Right renal pelvis (tissue), 4 donors: ENCODE data around the gene PRPF18. TPM values are rescaled to one million over a fixed set of nuclear protein-coding genes. Genes with fewer than 3 reads are reported as not detected.

Experiments
- DNase-seq, 4 donors: peaks; one replicate each; pipeline ENCODE4 v3.0.0-alpha.2; 2013; ENCODE audit warnings: low read depth in 4 of 4, low spot score in 3 of 4, missing footprints in 1 of 4
- polyA plus RNA-seq, 4 donors: library from polyadenylated mRNA; unstranded; fragments of 120-200 nt; gene quantifications; one replicate each; pipeline ENCODE4 v1.2.1, GENCODE V29; 2013; ENCODE audit not compliant: insufficient read length in 4 of 4

The PRPF18 gene
- polyA plus RNA-seq, 4 donors, result 24.2 to 28.9 (median 27.4) TPM

DNA sequence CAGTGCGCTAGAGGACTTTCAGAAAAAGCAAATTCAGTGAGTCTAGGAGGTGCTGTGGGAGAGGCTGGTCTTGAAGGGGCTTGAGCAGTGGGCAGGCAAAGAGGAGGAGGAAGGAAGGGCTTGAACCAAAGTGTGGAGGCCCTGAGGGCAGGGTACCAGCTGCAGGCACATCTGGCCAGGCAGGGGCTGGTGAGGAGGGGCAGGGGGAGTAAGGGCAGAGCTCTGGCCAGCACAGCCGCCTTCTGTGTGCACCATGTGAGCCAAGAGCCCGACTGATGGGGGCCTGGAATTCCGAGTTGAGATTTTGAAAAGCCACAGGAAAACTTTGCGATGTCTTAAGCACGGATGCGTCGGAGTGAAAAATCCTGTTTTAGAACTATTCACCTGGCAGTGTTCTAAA is 74.5 kb downstream of the PRPF18 start:
- DNase-seq, result no peak

DNA sequence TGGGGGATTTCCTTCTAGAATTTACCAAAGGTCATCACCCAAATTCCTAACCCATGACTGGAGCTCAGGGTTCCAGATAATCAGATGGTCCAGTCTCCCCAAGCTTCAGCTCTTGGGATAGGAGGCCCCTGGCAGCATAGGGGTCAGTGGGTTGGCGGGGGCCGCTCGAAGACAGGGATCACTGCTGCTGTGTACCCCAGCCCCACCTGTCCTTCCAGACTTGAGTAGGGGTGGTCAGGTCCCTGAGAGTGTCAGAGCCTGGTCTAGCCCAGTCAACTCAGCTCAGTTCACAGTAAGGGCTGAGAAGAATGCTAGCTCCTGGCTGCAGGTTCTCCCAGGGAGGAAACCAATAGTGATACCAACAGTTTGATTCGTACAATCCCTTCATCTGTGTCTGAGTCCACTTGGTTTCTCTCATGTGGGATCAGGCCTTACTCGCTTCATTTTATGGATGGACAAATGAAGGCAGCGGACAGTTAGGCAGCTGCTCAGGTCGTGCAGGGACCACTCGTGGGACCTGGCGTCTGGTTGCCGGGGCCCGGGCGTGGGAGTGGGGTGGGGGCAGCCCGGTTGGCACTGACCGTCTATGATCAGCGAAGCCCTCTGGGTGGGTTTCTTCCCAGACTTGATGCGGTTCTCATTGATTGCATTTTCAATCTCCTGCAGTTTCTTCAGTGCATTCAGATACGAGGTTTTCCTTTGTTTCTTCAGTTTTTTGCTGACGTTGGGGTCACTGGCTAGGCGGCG is 78.9 kb downstream of the PRPF18 start:
- DNase-seq, result no peak

DNA sequence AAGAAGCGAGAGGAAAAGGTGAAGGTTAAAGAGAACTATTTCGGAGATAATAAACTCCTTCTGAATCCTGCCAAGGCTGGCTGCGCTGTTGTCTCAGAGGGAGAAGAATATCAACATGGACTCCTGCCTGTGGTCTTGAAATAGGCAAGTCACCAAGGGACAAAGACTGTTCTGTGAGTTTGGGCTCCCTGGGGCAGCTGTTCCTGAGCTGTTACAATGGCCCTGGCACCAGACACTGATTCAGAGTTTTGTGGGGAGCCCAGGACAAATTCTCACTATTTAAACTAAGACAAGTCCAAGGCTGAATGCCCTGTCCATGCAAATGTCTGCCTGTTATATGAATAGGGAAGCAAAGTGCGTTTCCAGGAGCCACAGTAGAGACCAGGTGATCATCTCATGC is 81.4 kb downstream of the PRPF18 start:
- no peak for DNase-seq

DNA sequence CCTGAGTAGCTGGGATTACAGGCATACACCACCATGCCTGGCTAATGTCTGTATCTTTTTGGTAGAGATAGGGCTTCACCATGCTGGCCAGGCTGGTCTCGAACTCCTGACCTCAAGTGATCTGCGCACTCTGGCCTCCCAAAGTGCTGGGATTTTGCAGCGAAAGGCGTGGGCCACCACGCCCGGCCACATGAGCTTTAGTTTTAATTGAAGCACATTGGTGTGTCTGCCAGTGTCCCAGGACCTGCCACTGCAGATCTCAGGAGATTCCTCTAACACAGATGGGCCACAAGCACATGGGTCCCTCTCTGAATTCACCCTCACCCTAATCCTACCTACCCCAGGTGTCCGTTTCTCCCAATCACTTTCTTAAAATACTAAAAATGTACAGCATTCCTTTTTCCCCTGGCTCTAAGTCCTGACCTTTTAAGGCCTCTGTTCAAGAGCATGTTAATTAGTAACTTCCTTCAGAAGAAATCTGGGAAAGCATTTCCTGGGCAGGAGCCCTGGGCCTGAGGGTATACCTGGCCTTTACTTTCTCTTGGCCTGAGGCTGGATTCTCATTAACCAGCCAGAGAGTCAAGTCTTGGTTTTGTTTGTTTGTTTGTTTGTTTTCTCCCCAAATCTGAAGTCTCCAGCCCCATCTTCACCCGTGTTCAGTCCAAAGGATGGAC is 82.6 kb downstream of the PRPF18 start:
- no peak for DNase-seq

DNA sequence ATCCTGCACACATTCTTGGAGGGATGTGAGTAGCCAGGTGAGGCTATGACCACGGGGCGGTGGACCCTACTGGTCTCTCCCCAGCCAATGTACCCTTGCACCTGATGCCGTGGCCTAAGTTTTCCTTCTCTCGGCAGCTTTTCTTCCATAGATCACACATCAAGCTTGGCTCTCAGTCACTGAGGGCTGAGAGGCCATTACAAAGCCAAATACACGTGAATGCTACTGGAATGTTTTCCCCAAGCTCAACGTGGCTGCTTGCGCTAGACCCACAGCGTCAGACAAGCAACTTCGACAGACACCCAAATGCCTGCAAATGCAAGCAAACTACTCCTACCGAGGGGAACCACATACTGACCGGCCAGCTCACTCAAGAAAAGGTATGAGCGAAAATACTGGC is 83.1 kb downstream of the PRPF18 start:
- DNase-seq, result no peak

DNA sequence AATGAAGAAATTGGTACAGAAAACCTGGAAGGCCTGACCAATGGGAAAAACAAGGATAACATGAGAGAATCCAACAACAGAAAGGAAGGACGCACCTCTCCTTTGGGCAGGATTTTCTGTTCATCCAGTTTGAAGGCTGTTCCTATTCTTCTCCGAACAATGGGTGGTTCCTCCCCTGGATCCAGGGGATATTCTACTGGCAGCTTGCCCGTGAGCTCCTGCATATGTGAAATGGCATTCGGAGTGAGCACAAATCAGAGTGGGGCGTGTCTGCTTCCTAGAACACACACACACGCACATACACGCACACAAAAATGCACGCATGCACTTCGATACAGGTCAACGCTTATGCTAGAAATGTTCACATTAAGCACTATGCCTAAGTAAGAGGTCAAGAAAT is 83.5 kb downstream of the PRPF18 start:
- DNase-seq, result no peak

DNA sequence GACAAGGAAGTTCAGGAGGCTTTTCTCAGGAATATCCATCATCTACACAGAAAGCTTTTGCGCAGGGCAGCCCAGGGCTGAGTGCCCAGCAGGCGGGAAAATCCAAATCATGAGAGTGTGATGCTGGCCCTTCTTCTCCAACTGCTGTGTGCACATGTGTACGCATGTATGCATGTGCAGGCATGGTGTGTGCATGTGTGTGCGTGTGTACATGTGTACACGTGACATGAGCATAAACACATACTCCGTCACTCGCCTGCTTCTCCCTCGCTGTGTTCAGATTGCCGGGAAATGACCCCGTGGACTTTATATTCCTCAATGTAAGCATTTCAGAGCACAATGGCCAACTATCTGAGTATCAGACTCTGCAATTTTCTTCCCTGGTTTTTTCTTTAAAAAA is 85.1 kb downstream of the PRPF18 start:
- DNase-seq, result no peak

DNA sequence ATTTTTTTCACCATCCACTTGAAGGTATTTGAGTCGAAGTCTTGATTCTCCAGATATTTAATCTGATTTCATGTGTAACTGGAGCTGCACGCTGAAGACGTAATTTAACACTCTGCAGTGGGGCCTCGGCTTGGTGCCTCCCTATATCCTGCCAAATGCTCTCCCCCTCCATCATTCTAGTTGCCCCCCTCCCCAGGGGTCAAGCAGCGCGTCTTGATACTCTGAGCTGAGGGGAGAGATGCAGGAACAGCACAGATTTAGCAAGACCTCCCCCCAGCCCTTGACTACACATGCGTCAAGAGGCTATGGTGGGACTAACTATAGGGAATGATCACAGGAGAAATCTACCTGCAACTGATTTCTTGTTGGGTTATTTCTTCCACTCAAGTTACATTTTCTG is 85.8 kb downstream of the PRPF18 start:
- no peak for DNase-seq

DNA sequence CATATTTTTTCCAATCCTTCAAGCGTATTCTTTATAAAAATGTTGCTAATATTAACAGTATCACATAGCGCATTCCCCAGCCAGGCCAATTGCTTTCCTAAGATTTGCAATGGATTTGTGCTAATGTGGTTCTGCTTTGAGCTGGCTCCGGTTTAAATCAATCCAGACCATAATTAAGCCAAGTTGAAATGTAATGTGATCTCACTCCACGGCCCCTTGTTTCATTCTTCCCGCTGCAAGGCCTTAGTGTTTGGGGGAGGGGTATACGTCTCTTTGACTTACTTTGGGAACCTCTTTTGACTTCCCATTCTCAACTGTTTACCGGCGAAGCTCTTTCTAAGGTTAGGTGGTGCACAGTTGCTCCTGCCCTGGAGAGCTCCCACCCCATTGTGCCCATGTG is 86.4 kb downstream of the PRPF18 start:
- DNase-seq, result no peak

DNA sequence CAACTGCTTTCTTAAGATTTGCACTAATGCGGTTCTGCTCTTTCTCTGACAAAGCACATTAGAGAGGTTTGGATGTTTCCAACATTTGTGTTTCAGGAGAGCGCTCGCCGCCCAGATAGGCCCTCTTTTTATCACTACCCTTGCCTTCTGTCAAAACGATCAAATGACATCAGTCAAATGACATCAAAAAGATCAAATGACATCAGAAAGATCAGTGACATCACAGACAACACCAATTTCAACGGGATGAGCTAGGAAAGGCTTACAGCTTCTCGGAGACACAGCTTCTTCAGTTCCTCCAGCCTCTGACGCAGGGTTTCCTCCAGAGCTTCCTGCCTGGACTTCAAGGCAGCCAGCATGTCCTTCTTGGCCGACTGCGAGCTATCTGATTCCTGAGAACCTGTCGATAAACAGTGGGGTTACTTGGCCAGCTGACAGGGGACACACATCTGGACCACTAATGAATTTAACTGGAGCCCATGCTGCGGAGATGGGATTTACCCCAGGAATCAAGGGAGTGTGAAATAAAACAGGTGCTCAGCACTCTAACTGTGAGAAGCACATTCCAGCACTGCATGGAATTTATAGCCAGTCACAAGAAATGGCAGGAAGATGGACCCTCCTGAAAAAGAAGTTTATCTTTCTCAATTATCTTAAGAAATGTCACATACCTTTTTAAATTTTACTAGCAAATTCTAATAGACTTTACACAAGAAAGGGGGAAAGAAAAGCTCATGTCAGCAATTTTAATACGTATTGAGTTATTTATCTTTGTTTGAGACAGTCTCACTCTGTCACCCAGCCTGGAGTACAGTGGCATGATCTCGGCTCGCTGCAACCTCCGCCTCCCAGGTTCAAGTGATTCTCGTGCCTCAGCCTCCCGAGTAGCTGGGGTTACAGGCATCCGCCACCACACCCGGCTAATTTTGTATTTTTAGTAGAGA is 88.2 kb downstream of the PRPF18 start:
- no peak for DNase-seq

DNA sequence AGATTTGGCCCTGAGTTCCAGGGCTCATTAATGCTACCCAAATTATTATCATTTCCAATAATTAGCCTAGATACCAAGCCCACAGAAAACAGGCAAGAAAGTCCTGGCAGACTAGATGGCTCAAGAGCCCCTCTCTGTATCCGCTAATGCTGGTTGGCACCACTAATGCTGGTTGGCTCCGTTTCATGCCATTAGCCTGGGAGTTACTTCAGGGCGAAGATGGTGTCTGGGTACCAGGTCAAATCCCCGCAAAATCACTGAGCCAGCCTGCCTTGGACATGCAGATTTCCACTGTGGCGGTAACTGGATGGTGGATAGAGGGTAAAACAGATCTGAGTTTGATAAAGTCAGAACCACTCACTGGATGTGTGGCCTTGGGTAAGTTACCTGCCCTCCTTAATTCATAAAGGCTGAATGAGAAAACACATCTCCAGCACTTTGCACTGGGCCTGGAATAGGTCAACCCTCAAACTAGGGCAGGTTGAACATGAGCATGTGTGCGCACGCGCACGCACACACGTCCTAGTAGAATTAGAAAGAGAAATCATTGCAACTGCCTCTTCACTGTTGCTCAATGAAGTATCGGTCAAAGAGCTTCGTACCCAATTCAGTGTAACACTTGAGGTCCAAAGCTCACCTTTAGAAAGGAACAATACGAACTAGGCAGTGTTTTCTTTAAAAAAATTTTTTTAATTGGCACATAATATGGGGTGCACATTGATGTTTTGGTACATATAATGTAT is 91.5 kb downstream of the PRPF18 start:
- DNase-seq, result no peak

Other genes starting within 250 kb of the PRPF18 start
- 100 to 1,000 TPM; 116 to 142 (median 134) TPM for gene SEPHS1, start 238.7 kb upstream of the PRPF18 start, polyA plus RNA-seq
- gene BEND7, start 58.0 kb upstream of the PRPF18 start, polyA plus RNA-seq, result 10 to 100 TPM; 29.5 to 39.1 (median 32.9) TPM